Measurements from ENCODE around the gene MAP2K6.
"Not testable (repeated sequence)": the region's sequence is repeated elsewhere in the genome, so short reads cannot be mapped to it uniquely, and the experiment has no call there.

MAP2K6 gene

GRCh38 chr17:69457603-69458002, 43.1 kb downstream of the MAP2K6 start:
- DNase-seq (ENCODE audit: low read depth) = no peak

GRCh38 chr17:69460963-69461922, 46.7 kb downstream of the MAP2K6 start:
- DNase-seq (ENCODE audit: low read depth) = no peak

GRCh38 chr17:69461951-69462369, 47.5 kb downstream of the MAP2K6 start:
- DNase-seq (ENCODE audit: low read depth) = no peak

- no peak for DNase-seq (ENCODE audit: low read depth)
Observed at GRCh38 chr17:69462882-69463281, 48.4 kb downstream of the MAP2K6 start.

- no peak for DNase-seq (ENCODE audit: low read depth)
Observed at GRCh38 chr17:69466451-69466850, 52.0 kb downstream of the MAP2K6 start.

- no peak for DNase-seq (ENCODE audit: low read depth)
Observed at GRCh38 chr17:69466905-69467667, 52.6 kb downstream of the MAP2K6 start.

GRCh38 chr17:69468207-69468606, 53.7 kb downstream of the MAP2K6 start:
- no peak for DNase-seq (ENCODE audit: low read depth)

- DNase-seq (ENCODE audit: low read depth) = no peak
Observed at GRCh38 chr17:69470702-69471101, 56.2 kb downstream of the MAP2K6 start.

GRCh38 chr17:69471406-69471805, 56.9 kb downstream of the MAP2K6 start:
- no peak for DNase-seq (ENCODE audit: low read depth)

- no peak for DNase-seq (ENCODE audit: low read depth)
Observed at GRCh38 chr17:69473841-69474831, 59.6 kb downstream of the MAP2K6 start.

- no peak for DNase-seq (ENCODE audit: low read depth)
Observed at GRCh38 chr17:69477204-69477902, 62.9 kb downstream of the MAP2K6 start.

GRCh38 chr17:69477903-69478266, 63.4 kb downstream of the MAP2K6 start:
- no peak for DNase-seq (ENCODE audit: low read depth)

GRCh38 chr17:69478916-69479315, 64.4 kb downstream of the MAP2K6 start:
- no peak for DNase-seq (ENCODE audit: low read depth)

GRCh38 chr17:69479756-69480155, 65.3 kb downstream of the MAP2K6 start:
- not testable (repeated sequence) for DNase-seq (ENCODE audit: low read depth)

- no peak for DNase-seq (ENCODE audit: low read depth)
Observed at GRCh38 chr17:69480245-69480644, 65.7 kb downstream of the MAP2K6 start.

- DNase-seq (ENCODE audit: low read depth) = no peak
Observed at GRCh38 chr17:69485251-69485661, 70.8 kb downstream of the MAP2K6 start.

- no peak for DNase-seq (ENCODE audit: low read depth)
Observed at GRCh38 chr17:69485901-69486643, 71.6 kb downstream of the MAP2K6 start.

GRCh38 chr17:69486779-69487637, 72.5 kb downstream of the MAP2K6 start:
- DNase-seq (ENCODE audit: low read depth) = no peak

- no peak for DNase-seq (ENCODE audit: low read depth)
Observed at GRCh38 chr17:69489313-69489712, 74.8 kb downstream of the MAP2K6 start.

Data from stimulated activated CD8-positive, alpha-beta memory T cell treated with anti-CD3 and anti-CD28 coated beads, Interleukin-4, amount 100 ng/mL, for 24 hours (primary cell).